GM23338 (cell line): ENCODE data around the gene GALR2. TPM values are rescaled to one million over a fixed set of nuclear protein-coding genes. Genes with fewer than 3 reads are reported as not detected.

ENCODE experiments used
- ATAC-seq: fragments of 200-7000 bp; cut with Tn5 transposase; 3 replicates; pipeline ENCODE4 v1.9.1; 2020
- DNase-seq: peaks from one replicate; pipeline ENCODE4 v3.0.0-alpha.2; 2015; ENCODE audit warnings: low spot score
- H2AFZ ChIP-seq: fragments of 200-600 bp; sonication (generic); 2 replicates; pipeline ENCODE4 v1.8.0; 2016; ENCODE audit warnings: antibody characterized with exemption, mild to moderate bottlenecking, moderate library complexity
- H3F3A ChIP-seq: fragments of 200-600 bp; sonication (generic); replicated peaks from 2 replicates; pipeline ENCODE4 v1.8.0; 2017; ENCODE audit warnings: antibody characterized with exemption, mixed run types, low read depth
- H3K27ac ChIP-seq: fragments of 200-600 bp; sonication (generic); 2 replicates; pipeline ENCODE4 v1.6.1; 2016; ENCODE audit warnings: low read depth
- H3K27me3 ChIP-seq: fragments of 200-600 bp; sonication (generic); 2 replicates; pipeline ENCODE4 v1.8.0; 2016; ENCODE audit warnings: mild to moderate bottlenecking, mixed run types, moderate library complexity; ENCODE audit not compliant: insufficient read depth
- H3K36me3 ChIP-seq: fragments of 200-600 bp; sonication (generic); 2 replicates; pipeline ENCODE4 v1.8.0; 2016; ENCODE audit warnings: mild to moderate bottlenecking; ENCODE audit not compliant: insufficient read depth
- H3K4me1 ChIP-seq: fragments of 200-600 bp; sonication (generic); 2 replicates; pipeline ENCODE4 v1.8.0; 2016; ENCODE audit warnings: mild to moderate bottlenecking, moderate library complexity; ENCODE audit not compliant: insufficient read depth
- H3K4me2 ChIP-seq: fragments of 200-600 bp; sonication (generic); 2 replicates; pipeline ENCODE4 v1.7.1; 2017; ENCODE audit warnings: mixed run types
- H3K4me3 ChIP-seq: fragments of 200-600 bp; sonication (generic); 2 replicates; pipeline ENCODE4 v1.6.1; 2016; ENCODE audit warnings: mixed run types
- H3K79me2 ChIP-seq: fragments of 200-600 bp; sonication (generic); replicated peaks from 2 replicates; pipeline ENCODE4 v1.8.0; 2017; ENCODE audit warnings: mild to moderate bottlenecking; ENCODE audit not compliant: insufficient read depth
- H3K9me2 ChIP-seq: fragments of 200-600 bp; sonication (generic); 2 replicates; pipeline ENCODE4 v1.8.0; 2017; ENCODE audit not compliant: insufficient read depth
- H4K20me1 ChIP-seq: fragments of 200-600 bp; sonication (generic); replicated peaks from 2 replicates; pipeline ENCODE4 v1.8.0; 2017; ENCODE audit warnings: mild to moderate bottlenecking; ENCODE audit not compliant: insufficient read depth
- H3K27ac Mint-ChIP-seq: 2 replicates; pipeline ENCODE4 v1.8.0; 2020; ENCODE audit warnings: inconsistent platforms, mild to moderate bottlenecking, moderate library complexity, mixed read lengths
- H3K27me3 Mint-ChIP-seq: 3 replicates; pipeline ENCODE4 v1.8.0; 2022; ENCODE audit warnings: low read depth, mild to moderate bottlenecking, moderate library complexity, mixed read lengths, inconsistent platforms; ENCODE audit not compliant: insufficient read depth, poor library complexity
- H3K36me3 Mint-ChIP-seq: 3 replicates; pipeline ENCODE4 v1.8.0; 2021; ENCODE audit warnings: low read depth, mild to moderate bottlenecking, inconsistent platforms, moderate library complexity, mixed read lengths
- H3K4me1 Mint-ChIP-seq: 3 replicates; pipeline ENCODE4 v1.8.0; 2020; ENCODE audit warnings: mild to moderate bottlenecking, inconsistent platforms, mixed read lengths
- H3K4me3 Mint-ChIP-seq: 3 replicates; pipeline ENCODE4 v1.8.0; 2021; ENCODE audit warnings: moderate library complexity, mild to moderate bottlenecking, inconsistent platforms, mixed read lengths
- H3K9me3 Mint-ChIP-seq: 3 replicates; pipeline ENCODE4 v1.8.0; 2020; ENCODE audit warnings: moderate library complexity, mild to moderate bottlenecking, inconsistent platforms, mixed read lengths
- CREB1 ChIP-seq: fragments of 250-450 bp; sonication (Bioruptor Pico); IDR thresholded peaks from 2 replicates; pipeline ENCODE4 v1.5.0; 2020; ENCODE audit warnings: low read depth, mild to moderate bottlenecking, moderate library complexity
- EZH2 ChIP-seq: fragments of 200-600 bp; sonication (generic); IDR thresholded peaks from one replicate; pipeline ENCODE4 v1.8.0; 2017; ENCODE audit warnings: antibody characterized with exemption, mild to moderate bottlenecking, low read depth; ENCODE audit not compliant: unreplicated experiment
- EZH2phosphoT487 ChIP-seq: fragments of 200-600 bp; sonication (generic); IDR thresholded peaks from one replicate; pipeline ENCODE4 v1.8.1; 2018; ENCODE audit warnings: antibody characterized with exemption; ENCODE audit not compliant: unreplicated experiment
- JUNB ChIP-seq: IDR thresholded peaks from one replicate; pipeline ENCODE4 v1.6.1; 2016; ENCODE audit warnings: antibody characterized with exemption; ENCODE audit not compliant: unreplicated experiment
- NANOG ChIP-seq: IDR thresholded peaks from 2 replicates; pipeline ENCODE4 v1.6.1; 2016; ENCODE audit warnings: antibody characterized with exemption, borderline replicate concordance
- POLR2AphosphoS5 ChIP-seq: IDR thresholded peaks from 2 replicates; pipeline ENCODE4 v1.6.1; 2016; ENCODE audit warnings: antibody characterized with exemption, low read depth
- STAT1 ChIP-seq: IDR thresholded peaks from one replicate; pipeline ENCODE4 v1.6.1; 2016; ENCODE audit warnings: antibody characterized with exemption; ENCODE audit not compliant: unreplicated experiment
- ZNF114 ChIP-seq: fragments of 250-450 bp; sonication (Bioruptor Pico); IDR thresholded peaks from 2 replicates; pipeline ENCODE4 v1.5.0; 2020; ENCODE audit warnings: mild to moderate bottlenecking, moderate library complexity
- ZNF331 ChIP-seq: fragments of 250-450 bp; sonication (Bioruptor Pico); IDR thresholded peaks from 2 replicates; pipeline ENCODE4 v1.5.0; 2020; ENCODE audit warnings: low read depth, mild to moderate bottlenecking, moderate library complexity
- polyA plus RNA-seq: library from polyadenylated mRNA; unstranded; fragments of >200 nt; fragmentation: Nextera tagmentation; extraction: Ambion mirVana; gene quantifications from 2 replicates; pipeline ENCODE4 v1.2.1, GENCODE V29; 2016
- total RNA-seq: library from RNA; depleted of rRNA; stranded (reverse); fragments of >200 nt; shearing (Covaris generic); gene quantifications from 2 replicates; pipeline ENCODE4 v1.2.3, GENCODE V29; 2014
- TF ChIP-seq, protein P1 (sequence below): fragments of 250-450 bp; sonication (Bioruptor Pico); IDR thresholded peaks from 2 replicates; pipeline ENCODE4 v1.5.0; 2020; ENCODE audit warnings: mild to moderate bottlenecking, moderate library complexity
- TF ChIP-seq, protein P2 (sequence below): IDR thresholded peaks from 2 replicates; pipeline ENCODE4 v1.6.1; 2016; ENCODE audit warnings: antibody characterized with exemption
- TF ChIP-seq, protein P3 (sequence below): IDR thresholded peaks from one replicate; pipeline ENCODE4 v1.6.1; 2018; ENCODE audit warnings: antibody characterized with exemption; ENCODE audit not compliant: unreplicated experiment
- TF ChIP-seq, protein P4 (sequence below), 2 experiments: fragments of 200-600 bp in 1 of 2; sonication (generic) in 1 of 2; conservative IDR thresholded peaks; 2 replicates each; pipeline versions ENCODE4 v1.5.1 to v1.6.1; 2016 to 2017; ENCODE audit warnings: antibody characterized with exemption in 2 of 2, low read depth in 2 of 2, mild to moderate bottlenecking in 2 of 2, moderate library complexity in 1 of 2

The GALR2 gene
- total and polyA plus RNA-seq, 2 experiments from 2014 or later: 0.50 to 2.2 TPM

DNA sequence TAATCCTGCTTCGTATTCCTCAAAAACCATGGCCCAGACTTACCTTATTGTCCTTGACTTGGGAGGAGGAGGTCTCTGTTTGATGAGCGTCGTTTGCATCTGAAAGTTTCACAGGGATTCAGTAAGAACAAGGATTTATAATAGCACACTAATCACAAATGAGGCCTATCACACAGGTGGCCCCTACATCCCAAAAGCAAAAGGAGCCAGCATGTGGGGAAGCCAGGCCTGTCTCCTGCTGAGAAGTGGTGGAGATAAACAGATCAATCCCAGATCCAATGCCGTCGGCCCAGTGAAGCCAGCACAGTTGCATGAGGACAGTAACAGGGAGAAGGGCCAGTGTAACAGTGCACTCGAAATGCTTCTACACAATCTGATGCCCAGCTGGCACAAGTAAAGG, 34.2 kb upstream of the GALR2 start:
- Mint-ChIP-seq H3K4me1 (peaks cover 26% of the 10 kb centered on the region), H3K9me3 (no peaks in the 10 kb centered on the region), H3K4me3 (no peak overlapping the region), H3K27ac (peak overlapping the region; percentile 74; the same call in 1 of the 2 replicates), H3K27me3 (peaks cover 3% of the 10 kb centered on the region), H3K36me3 (peaks cover 65% of the 10 kb centered on the region)
- Histone ChIP-seq H3K36me3 (peaks cover 39% of the 10 kb centered on the region), H3F3A (peaks cover 22% of the 10 kb centered on the region), H3K27me3 (no peaks in the 10 kb centered on the region), H2AFZ (no peak overlapping the region), H4K20me1 (no peaks in the 10 kb centered on the region; the same call in none of the 2 replicates), H3K4me3 (no peak overlapping the region), H3K4me2 (no peak overlapping the region), H3K9me2 (no peaks in the 10 kb centered on the region), H3K4me1 (peaks cover 10% of the 10 kb centered on the region), H3K27ac (no peak overlapping the region; the same call in 1 of the 2 replicates), H3K79me2 (no peaks in the 10 kb centered on the region)
- ATAC-seq: peak; percentile 21; the same call in 2 of the 3 replicates
- no peak for TF ChIP-seq JUNB
- TF ChIP-seq NANOG: no peak
- no peak for TF ChIP-seq CREB1 (CRISPR knock-in tag)
- no peak for TF ChIP-seq EZH2
- TF ChIP-seq, protein P1, sequence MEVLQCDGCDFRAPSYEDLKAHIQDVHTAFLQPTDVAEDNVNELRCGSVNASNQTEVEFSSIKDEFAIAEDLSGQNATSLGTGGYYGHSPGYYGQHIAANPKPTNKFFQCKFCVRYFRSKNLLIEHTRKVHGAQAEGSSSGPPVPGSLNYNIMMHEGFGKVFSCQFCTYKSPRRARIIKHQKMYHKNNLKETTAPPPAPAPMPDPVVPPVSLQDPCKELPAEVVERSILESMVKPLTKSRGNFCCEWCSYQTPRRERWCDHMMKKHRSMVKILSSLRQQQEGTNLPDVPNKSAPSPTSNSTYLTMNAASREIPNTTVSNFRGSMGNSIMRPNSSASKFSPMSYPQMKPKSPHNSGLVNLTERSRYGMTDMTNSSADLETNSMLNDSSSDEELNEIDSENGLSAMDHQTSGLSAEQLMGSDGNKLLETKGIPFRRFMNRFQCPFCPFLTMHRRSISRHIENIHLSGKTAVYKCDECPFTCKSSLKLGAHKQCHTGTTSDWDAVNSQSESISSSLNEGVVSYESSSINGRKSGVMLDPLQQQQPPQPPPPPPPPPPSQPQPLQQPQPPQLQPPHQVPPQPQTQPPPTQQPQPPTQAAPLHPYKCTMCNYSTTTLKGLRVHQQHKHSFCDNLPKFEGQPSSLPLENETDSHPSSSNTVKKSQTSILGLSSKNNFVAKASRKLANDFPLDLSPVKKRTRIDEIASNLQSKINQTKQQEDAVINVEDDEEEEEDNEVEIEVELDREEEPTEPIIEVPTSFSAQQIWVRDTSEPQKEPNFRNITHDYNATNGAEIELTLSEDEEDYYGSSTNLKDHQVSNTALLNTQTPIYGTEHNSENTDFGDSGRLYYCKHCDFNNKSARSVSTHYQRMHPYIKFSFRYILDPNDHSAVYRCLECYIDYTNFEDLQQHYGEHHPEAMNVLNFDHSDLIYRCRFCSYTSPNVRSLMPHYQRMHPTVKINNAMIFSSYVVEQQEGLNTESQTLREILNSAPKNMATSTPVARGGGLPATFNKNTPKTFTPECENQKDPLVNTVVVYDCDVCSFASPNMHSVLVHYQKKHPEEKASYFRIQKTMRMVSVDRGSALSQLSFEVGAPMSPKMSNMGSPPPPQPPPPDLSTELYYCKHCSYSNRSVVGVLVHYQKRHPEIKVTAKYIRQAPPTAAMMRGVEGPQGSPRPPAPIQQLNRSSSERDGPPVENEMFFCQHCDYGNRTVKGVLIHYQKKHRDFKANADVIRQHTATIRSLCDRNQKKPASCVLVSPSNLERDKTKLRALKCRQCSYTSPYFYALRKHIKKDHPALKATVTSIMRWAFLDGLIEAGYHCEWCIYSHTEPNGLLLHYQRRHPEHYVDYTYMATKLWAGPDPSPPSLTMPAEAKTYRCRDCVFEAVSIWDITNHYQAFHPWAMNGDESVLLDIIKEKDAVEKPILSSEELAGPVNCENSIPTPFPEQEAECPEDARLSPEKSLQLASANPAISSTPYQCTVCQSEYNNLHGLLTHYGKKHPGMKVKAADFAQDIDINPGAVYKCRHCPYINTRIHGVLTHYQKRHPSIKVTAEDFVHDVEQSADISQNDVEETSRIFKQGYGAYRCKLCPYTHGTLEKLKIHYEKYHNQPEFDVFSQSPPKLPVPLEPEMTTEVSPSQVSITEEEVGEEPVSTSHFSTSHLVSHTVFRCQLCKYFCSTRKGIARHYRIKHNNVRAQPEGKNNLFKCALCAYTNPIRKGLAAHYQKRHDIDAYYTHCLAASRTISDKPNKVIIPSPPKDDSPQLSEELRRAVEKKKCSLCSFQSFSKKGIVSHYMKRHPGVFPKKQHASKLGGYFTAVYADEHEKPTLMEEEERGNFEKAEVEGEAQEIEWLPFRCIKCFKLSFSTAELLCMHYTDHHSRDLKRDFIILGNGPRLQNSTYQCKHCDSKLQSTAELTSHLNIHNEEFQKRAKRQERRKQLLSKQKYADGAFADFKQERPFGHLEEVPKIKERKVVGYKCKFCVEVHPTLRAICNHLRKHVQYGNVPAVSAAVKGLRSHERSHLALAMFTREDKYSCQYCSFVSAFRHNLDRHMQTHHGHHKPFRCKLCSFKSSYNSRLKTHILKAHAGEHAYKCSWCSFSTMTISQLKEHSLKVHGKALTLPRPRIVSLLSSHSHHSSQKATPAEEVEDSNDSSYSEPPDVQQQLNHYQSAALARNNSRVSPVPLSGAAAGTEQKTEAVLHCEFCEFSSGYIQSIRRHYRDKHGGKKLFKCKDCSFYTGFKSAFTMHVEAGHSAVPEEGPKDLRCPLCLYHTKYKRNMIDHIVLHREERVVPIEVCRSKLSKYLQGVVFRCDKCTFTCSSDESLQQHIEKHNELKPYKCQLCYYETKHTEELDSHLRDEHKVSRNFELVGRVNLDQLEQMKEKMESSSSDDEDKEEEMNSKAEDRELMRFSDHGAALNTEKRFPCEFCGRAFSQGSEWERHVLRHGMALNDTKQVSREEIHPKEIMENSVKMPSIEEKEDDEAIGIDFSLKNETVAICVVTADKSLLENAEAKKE (CRISPR knock-in tag): no peak
- TF ChIP-seq, protein P2, sequence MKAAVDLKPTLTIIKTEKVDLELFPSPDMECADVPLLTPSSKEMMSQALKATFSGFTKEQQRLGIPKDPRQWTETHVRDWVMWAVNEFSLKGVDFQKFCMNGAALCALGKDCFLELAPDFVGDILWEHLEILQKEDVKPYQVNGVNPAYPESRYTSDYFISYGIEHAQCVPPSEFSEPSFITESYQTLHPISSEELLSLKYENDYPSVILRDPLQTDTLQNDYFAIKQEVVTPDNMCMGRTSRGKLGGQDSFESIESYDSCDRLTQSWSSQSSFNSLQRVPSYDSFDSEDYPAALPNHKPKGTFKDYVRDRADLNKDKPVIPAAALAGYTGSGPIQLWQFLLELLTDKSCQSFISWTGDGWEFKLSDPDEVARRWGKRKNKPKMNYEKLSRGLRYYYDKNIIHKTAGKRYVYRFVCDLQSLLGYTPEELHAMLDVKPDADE: no peak
- TF ChIP-seq EZH2phosphoT487: no peak
- no peak for TF ChIP-seq STAT1
- no peak for TF ChIP-seq POLR2AphosphoS5
- TF ChIP-seq, protein P3, sequence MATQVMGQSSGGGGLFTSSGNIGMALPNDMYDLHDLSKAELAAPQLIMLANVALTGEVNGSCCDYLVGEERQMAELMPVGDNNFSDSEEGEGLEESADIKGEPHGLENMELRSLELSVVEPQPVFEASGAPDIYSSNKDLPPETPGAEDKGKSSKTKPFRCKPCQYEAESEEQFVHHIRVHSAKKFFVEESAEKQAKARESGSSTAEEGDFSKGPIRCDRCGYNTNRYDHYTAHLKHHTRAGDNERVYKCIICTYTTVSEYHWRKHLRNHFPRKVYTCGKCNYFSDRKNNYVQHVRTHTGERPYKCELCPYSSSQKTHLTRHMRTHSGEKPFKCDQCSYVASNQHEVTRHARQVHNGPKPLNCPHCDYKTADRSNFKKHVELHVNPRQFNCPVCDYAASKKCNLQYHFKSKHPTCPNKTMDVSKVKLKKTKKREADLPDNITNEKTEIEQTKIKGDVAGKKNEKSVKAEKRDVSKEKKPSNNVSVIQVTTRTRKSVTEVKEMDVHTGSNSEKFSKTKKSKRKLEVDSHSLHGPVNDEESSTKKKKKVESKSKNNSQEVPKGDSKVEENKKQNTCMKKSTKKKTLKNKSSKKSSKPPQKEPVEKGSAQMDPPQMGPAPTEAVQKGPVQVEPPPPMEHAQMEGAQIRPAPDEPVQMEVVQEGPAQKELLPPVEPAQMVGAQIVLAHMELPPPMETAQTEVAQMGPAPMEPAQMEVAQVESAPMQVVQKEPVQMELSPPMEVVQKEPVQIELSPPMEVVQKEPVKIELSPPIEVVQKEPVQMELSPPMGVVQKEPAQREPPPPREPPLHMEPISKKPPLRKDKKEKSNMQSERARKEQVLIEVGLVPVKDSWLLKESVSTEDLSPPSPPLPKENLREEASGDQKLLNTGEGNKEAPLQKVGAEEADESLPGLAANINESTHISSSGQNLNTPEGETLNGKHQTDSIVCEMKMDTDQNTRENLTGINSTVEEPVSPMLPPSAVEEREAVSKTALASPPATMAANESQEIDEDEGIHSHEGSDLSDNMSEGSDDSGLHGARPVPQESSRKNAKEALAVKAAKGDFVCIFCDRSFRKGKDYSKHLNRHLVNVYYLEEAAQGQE: no peak
- TF ChIP-seq, protein P4, sequence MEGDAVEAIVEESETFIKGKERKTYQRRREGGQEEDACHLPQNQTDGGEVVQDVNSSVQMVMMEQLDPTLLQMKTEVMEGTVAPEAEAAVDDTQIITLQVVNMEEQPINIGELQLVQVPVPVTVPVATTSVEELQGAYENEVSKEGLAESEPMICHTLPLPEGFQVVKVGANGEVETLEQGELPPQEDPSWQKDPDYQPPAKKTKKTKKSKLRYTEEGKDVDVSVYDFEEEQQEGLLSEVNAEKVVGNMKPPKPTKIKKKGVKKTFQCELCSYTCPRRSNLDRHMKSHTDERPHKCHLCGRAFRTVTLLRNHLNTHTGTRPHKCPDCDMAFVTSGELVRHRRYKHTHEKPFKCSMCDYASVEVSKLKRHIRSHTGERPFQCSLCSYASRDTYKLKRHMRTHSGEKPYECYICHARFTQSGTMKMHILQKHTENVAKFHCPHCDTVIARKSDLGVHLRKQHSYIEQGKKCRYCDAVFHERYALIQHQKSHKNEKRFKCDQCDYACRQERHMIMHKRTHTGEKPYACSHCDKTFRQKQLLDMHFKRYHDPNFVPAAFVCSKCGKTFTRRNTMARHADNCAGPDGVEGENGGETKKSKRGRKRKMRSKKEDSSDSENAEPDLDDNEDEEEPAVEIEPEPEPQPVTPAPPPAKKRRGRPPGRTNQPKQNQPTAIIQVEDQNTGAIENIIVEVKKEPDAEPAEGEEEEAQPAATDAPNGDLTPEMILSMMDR (conservative IDR thresholded peaks at IDR 0.05; ENCODE audit: low read depth in 2 of 2): no peak
- no peak for TF ChIP-seq ZNF114 (CRISPR knock-in tag)
- TF ChIP-seq ZNF331: no peak
- DNase-seq: no peak
